Cerebellar cortex (tissue), 1 donor: ENCODE data around the gene BCL6.
"Not testable (repeated sequence)": the region's sequence is repeated elsewhere in the genome, so short reads cannot be mapped to it uniquely, and the experiment has no call there.

Source experiments
- DNase-seq: peaks from one replicate; pipeline ENCODE4 v3.0.0-alpha.2; 2015; ENCODE audit warnings: low spot score

The BCL6 gene

DNA sequence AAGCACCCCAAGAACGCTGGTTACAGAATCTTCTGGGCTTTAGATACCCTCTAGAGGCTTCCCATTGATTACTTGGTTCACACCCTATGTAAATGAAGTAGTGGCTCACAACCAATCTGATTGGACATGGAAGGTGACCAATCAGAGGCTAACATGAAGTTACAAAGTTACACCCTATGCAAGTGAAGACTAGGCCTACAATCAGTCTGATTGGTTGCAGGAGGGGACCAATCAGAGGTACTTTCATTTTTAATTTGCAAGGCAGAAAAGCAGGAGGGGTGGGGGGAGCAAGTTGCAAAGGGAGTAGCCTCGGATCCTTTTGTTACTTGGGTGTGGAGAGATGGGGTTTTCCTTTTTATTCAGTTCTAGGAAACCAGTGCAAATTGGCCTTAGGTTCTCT lies 31.8 kb downstream of the BCL6 start:
- DNase-seq, result no peak

DNA sequence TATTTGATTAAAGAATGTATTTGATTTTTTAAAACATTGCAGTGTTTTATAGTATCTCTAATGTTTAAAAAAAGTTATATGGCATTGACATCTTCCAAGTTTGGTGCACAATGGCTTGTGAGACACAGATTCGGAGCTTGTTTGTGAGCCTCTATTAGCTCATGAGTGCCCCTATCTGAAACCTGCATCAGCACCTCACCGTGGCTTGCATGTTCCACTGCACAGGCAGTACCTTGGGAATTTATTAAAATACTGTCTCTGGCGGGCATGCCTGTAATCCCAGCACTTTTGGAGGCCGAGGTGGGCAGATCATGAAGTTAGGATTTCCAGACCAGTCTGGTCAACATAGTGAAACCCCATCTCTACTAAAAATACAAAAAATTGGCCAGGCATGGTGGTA lies 36.1 kb downstream of the BCL6 start:
- DNase-seq, result no peak

DNA sequence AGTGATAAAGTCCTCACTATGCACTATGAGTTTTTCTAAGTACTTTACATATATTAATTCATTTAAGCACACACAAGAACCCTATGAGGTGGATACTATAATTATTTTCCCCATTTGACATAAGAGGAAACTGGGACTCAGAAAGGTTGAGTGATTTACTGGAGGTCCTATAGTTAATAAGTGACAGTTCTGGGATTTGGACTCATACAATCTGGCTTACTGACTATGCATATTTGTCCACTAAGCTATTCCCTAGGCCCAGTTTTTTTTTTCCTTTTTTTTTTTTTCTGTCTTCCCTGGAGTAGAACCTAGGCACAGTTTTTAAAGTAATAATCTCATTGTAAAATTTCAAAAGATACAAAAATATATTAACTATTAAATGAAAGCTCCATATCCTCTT lies 36.6 kb downstream of the BCL6 start:
- no peak for DNase-seq

DNA sequence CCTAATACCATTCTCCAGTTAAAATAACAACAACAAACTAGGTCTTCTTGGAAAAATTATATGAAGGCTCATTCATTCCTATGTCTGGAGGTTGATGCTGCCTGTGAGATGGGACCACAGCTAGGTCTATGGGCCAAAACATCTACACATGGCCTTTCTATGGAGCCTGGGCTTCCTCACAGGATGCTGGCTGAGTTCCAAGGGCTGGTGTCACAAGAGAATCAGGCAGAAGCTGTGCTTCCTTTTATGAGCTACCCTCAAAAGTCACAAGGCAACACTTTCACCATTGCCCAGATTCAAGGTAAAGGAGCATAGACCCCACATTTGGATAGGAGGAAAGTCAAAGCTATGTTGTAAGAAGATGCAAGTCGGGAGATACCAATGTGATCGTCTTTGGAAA lies 38.3 kb downstream of the BCL6 start:
- no peak for DNase-seq

DNA sequence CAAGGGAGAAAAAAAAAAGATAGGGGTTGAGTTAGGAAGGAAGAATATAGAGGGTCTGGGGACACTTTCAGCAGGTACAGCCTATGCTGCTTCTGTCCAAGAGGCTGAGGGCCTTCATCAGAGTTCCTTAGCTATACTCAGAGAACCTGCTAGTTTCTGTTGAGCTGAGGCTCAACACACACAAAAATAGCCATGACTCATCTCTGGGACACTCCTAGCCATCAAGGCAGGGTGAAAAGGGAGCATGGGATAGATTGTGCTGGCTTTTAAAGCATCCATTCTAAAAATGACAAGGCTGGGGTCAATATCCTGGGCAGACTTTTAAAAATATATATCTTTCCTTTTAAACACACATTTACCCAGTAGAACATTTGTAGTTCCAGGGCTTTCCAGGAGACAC lies 40.1 kb downstream of the BCL6 start:
- DNase-seq, result no peak

DNA sequence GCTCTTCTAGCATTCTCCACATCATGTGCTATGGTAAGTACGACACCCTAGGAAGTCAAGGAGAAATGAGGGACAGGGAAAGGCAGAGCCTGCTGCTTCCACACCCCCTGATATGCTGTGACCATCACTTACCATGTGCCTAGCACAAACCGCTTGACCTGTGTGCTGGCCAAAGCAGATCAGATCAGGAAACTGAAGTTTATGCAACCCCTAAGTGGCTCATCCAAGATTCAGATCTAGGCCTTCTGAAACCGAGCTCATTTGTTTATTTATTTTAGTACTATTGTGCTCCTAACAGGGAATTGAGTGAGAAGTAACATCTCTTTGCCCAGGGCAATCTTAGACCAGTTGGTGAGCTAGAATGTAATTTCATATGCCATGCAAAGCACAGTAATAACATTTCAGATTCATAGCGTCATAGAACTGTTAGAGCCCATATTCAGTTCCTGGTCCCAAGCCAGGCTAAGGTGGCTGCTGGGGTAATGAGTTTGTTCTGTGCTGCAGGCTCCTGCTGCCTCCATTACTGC lies 42.7 kb downstream of the BCL6 start, which contains the start of gene RTP2:
Gene RTP2 (minus strand): TSS at position 51 of the 527 bp plus-strand sequence. CDS start 429 bp downstream, outside the sequence.
- no peak for DNase-seq

DNA sequence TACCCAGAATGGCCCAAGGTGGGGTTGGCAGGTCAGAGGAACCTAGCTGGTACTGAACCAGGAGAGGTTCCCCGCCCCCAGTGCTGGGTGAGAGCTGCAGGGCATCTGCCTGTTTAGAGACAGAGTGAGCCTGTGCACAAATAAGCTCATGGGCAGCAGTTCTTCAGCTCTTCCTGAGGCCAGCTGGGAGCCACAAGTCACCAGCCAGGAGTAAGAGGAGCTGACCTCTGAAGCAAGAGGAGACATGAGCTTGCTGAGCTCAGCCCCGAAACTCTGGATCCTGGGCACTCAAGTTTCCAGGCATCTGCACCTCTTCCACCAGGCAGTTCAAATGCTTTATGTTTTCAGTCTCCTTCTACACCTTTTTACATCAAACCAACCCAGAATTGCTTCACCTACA lies 45.0 kb downstream of the BCL6 start:
- DNase-seq, result no peak

DNA sequence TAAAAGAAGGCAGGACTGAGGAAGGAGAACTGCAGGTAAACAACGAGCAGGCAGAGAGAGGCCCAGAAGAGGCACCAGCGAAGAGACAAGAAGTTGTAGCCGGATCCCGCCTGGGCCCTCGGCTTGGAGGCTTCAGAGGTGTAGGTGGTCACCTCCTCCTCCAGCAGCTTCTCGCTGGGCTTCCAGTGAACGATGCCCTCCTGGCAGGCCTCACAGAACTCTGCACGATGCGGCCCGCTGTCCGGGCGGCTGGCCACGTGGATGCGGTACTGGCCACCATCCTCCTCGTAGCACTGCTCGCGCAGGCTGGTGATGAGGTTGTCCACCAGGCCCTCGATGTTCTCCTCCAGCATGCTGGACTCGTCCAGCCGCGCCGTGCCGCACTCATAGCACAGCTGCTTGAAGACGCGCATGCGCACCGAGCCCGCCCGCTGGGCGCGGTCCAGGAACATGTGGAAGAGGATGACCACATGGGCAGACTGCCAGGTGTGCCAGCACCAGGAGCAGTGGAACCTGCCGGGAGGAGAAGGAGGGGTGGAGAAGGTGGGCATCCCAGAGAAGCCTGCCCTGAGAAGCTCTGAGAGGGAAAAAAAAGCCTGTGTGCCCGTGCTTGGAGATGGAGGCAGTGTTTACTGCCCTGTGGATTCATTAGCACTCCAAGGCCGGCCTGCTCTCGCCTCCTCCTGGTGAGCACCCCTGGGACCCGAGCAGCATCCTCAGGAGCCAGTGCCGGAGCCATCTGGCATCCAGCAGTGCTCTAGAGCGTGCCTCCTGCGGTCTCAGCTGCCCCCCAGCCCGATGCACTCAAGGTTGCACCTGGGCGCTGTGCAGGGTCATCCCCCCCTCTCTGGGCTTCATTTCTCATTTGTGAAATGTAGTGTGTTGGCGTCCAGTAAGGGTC lies 46.5 kb downstream of the BCL6 start:
- no peak for DNase-seq

DNA sequence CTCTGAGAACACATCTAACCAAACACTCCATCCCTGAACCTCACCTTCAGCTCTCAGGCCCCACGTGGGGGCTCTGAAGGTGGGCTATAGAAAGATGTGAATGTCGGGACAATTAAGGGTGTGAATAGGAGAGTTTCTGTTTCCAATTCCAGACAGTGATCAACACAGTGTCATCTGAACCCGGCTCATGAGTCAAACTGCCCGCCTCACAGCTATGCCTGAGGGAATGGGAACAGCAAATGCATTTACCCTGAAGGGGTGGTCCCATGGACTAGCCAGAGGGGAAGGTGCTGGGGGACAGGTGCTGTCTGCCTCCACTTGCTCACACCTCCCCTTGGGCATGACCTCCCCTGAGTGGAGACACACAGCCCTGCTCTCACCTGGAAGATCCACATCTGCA lies 49.2 kb downstream of the BCL6 start:
- DNase-seq, result no peak

DNA sequence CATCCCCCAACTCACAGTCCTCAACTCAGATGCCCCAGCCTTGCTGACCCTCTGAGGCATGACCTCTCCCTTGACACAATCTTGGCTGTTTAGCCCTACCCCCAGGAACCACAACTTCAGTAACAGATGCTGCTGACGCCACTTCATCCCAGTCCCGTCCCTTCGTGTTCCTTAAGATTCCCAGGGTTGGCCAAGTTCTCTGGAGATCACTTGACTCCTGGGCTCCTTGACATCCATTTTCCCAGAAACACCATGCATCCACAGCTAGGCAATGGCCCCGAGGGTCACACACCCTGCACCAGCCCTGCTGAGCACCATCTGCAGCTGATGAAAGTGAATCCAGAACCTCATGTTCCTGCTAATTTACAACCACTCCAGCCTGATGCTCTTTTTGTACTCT lies 49.8 kb downstream of the BCL6 start:
- no peak for DNase-seq

DNA sequence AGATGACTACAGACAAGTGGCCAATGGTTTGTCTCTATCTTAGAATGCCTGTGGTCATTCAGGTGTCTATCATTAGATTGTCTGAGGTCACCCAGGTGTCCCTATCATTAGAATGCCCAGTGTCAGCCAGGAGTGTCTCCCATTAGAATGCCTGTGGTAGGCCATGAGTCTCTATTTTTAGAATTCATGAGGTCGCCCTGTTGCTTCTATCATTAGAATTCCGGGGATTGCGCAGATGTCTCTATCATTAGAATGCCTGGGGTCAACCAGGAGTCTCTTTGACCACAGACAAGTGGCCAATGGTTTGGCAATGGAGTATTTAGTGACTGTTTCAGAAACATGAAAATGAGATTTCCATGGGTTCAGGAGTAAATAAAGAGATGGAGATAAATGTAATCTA lies 50.5 kb downstream of the BCL6 start:
- no peak for DNase-seq

DNA sequence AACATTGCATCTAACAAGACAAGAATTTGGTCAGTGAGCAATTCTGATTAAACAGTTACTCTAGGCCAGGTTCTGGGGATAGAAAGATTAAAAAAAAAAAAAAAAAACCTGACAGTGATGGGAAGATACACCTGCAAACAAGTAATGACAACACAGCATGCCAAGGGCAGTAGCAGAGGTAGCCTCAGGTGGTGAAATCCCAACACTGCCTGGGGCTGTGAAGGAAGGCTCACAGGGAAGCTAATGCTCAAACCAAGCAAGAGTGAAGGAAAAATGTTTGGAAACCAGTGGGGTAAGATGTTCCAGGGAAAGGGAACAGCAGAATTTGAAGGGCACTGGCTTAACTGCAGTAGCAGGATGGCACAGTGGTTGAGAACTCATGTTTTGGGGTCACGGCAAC lies 51.8 kb downstream of the BCL6 start:
- DNase-seq, result no peak

DNA sequence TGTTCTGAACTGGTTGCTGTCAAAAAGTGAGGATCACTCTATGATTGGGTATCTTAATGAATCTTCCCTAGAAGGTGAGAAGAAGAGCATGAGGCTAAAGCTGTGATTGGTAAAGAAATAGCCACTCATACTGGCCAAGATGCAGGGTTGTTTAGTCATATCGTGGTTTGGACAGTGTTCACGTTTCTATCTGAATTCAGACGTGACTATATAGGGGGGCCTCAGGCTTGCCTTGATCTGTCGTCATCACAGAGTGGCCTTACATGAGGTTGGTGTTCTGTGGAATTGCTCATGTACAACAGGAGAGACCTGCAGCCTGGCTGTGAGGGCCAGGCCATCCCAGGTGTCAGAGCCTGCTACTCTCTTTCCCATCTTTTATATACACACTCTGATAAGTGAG lies 55.3 kb downstream of the BCL6 start:
- DNase-seq, result no peak

DNA sequence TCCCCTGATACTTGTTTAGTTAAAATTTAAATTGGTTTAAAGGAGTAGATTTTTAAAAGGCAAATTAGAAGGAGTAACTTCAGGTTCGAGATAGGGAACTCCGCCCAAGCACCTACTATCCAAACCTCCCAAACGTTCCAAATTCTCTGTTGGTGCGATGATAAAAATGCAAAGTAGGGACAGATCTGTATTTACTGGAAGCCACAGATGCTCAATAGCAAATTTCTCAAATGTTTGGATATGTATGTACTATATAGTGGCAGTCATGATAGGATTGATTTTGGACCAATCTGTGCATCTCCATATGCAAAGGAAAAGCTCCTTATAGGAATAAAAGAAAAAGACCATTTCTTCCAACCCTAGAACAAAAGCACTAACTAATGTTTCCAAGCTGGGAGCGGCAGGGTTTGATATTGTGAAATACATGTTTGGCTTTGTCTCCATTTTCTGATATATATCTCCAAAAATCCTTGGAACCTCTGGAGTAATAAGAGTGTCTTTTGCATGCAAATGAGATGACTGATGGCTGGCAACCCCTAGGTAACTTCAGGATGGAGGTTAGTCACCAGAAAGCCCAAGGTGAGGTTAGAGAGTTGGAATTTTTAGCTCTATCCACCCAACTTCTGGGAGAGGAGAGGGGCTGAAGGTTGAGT lies 58.5 kb downstream of the BCL6 start:
- DNase-seq, result no peak

DNA sequence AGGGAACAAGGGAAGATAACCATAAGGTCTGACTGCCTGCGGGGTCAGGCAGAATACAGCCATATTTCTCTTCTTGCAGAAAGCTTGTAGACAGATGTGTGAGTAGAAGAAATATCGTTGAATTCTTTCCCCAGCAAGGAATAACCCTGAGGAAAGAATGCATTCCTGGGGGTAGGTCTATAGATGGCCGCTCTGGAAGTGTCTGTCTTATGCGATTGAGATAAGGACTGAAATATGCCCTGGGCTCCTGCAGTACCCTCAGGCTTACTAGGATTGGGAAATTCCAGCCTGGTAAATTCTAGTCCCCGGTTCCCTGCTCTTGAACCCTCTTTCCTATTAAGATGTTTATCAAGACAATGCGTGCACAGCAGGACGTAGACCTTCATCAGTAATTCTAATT lies 59.3 kb downstream of the BCL6 start:
- DNase-seq, result no peak

DNA sequence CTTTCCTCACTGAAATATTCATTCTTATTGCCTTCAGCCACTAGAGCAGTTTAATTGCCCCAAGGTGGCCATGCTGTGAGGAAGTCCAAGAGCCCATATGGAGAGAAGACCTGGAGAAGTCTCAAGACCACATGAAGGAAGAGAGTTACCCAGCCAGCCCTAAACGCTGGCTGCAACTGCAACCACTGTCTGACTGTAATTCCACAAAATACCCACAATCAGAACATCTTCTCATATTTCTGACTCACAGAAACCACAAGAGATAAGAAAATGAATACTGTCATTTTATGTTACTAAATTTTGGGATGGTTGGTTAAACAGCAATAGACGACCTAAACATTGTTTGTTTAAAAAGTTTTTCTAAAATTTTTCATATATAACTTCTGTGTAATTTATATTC lies 60.4 kb downstream of the BCL6 start:
- no peak for DNase-seq

DNA sequence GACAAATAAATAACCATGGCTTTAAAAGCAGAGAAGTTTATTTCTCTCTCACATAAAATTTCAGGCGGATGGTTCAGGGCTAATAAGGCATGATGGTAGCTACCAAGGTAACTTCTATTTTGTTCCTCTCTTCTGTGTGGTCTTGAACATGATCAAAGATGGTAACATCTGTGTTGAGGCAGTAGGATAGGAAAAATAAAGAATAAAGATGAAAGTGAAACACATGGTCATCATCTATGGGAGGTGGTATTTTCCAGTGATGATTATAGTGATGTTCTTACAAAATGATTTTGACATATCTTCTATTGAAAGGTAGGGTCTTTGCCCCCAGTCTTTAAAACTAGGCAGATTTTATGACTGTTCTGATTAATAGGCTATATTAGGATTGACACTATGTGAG lies 60.8 kb downstream of the BCL6 start:
- no peak for DNase-seq

DNA sequence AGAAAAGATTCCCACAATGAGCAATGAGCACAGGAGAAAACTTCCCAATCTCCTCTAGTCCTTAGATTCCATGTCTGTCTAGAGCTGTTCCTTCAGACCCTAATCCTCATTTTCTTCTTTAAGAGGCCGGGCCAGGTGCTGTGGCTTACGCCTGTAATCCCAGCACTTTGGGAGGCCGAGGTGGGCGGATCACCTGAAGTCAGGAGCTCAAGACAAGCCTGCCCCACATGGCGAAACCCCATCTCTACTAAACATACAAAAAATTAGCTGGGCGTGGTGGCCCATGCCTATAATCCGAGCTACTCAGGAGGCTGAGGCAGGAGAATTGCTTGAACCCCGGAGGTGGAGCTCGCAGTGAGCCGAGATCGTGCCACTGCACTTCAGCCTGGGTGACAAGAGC lies 63.5 kb downstream of the BCL6 start:
- not testable (repeated sequence) for DNase-seq

DNA sequence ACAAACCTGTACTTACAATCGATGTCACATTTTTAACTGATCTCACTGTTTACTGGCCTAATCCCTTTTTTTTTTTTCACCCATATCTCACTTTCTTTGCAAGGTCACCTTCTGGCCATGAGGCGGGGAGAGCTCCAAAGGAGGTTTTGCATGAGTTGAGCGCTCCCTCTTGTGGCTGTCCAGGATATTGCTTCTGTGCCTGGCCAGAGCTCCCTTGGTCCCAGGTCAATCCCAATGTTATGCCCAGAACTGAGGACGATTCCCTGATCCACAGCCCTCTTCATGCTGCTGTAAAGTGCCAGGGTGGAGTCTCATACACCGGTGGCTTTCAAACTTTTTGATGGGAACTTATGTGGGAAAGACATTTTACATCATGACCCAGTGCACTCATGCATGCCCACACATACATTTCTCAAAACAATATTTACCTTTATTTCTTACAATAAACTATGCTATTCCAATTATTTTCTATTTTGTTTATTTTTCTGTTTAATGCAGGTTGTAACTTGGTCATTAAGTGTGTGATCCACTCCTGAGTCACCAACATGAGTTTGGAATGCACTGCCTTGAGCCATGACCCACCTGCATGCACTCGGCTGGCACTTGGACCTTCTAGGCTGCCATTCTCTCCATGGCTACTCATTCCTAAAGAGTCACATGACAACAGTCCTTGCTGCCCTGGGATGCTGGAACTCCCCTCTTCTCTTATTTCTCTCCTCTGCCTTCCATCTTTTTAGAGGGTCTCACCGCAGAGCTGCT lies 65.5 kb downstream of the BCL6 start:
- DNase-seq, result peak; percentile 74

DNA sequence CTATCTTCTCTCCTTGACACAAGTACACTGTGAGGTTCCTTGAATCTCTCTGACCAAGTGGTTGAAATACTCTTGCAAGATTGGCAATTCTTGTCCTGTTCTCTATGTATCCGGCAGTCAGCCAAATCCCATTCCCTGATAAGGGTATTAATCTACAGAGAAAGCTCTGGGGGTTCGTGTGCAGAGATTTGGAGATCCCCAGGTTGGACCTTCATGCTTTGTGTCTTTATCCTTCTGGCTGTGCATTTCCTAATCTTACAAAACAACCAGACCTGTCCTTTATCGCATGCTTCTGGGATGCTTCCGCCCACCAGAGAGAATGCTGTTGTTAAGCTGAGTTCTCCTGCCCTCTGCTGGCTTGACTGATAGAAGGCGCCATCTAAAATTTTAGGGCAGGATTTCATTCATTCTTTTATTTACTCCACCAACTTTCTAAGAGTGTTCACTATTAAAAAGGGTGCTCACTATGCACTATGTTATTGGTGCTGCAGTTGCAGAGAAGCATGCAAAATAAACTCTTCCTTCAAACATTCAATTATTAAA lies 66.5 kb downstream of the BCL6 start:
- peak; percentile 24 for DNase-seq

DNA sequence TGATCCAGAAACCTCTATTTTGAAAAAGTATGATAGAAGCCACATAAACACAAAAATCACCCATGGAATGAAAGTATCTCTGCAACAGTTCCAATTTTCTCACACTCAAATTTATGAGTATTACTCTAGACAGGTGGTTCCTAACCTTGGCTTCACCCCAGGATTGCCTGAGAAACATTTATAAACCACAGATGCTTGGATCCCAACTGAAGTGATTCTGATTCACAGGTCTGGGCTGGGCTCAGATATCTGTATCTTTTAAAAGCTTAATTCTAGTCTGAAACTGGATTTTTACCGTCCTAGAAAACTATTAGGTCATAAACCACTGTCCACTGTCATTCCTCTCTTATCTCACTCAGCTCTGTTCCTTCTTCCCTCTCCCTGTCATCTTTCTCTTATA lies 67.7 kb downstream of the BCL6 start:
- no peak for DNase-seq

DNA sequence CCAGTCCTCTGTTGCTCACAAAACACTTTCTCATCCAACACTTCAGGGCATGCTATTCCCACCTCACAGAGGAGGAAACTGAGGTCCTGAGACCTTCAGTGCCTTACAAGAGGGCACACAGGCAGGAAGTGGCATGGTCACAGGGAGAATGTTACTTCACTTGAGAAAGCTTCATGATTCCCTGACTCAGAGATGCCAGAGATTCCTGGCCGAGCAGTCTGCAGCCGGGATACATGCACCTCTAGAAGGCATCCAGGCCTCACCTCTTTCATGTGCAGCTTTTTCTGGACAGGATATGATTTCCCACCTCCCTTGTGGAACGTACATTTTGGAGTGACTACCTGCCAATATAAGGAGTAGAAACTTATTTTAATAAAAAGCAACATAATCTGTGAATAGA lies 72.3 kb downstream of the BCL6 start:
- DNase-seq, result no peak
